Inferior parietal cortex (tissue), 1 donor: ENCODE data around the gene TSPAN10.

ENCODE experiments used
- DNase-seq: peaks from one replicate; pipeline ENCODE4 v3.0.0-alpha.2; 2016; ENCODE audit errors: extremely low spot score

TSPAN10 gene

GRCh38 chr17:81635431-81635830, 1.6 kb upstream of the TSPAN10 start:
- DNase-seq, result no peak

GRCh38 chr17:81635973-81636504, 957 bp upstream of the TSPAN10 start:
- DNase-seq, result no peak

GRCh38 chr17:81638683-81639082, 1.7 kb downstream of the TSPAN10 start:
- no peak for DNase-seq

DNA sequence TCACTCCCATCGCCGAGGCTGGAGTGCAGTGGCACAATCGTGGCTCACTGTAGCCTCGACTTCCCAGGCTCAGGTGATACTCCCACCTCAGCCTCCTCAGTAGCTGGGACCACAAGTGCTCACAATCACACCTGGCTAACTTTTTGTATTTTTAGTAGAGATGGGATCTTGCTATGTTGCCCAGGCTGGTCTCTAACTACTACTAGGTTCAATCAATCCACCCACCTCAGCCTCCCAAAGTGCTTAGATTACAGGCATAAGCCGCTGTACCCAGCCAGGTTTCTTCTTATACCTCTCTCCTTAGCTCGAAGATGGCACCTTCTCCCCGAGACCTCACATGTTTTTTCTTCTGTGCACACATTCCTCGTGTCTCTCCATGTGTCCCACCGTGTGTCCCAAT, 3.0 kb downstream of the TSPAN10 start:
- no peak for DNase-seq

GRCh38 chr17:81641825-81642489, 5.0 kb downstream of the TSPAN10 start:
- DNase-seq, result no peak

GRCh38 chr17:81644496-81644895, 7.5 kb downstream of the TSPAN10 start:
- no peak for DNase-seq

- no peak for DNase-seq
These were observed 8.3 kb downstream of the TSPAN10 start for GRCh38 chr17:81644976-81645952.

DNA sequence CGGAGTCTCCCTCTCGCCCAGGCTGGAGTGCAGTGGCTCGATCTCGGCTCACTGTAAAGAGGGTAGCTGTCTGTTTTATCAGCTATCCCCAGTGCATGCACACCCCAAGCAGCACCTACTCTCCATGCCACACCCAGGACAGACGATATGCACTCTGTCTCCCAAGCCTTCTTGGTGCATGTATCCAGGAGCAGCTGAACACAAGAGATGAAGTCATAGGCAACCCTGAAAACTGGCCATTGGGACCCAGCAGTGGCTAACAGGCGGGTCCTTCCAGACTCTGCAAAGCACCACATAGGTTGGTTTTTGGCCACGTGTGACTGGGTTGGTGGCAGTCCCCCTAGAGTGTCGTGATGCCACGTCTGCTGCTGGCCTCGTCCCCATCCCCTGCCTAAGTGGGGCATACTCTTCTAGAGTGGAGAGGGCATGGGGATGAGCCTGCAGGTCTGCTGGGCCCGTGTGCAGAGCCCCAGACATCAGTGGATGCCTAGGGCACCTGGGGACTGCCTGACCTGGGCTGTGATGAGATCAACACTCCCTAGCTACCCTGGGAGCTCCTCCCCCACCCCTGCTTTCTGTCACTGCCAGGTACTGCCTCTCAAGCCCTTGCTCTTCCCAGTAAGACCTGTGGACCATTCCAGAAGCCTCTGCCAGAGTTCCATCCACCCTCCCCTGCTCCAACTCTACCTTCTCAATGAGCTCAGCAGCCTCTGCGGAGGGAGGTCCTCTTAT, 10.0 kb downstream of the TSPAN10 start:
- no peak for DNase-seq

DNA sequence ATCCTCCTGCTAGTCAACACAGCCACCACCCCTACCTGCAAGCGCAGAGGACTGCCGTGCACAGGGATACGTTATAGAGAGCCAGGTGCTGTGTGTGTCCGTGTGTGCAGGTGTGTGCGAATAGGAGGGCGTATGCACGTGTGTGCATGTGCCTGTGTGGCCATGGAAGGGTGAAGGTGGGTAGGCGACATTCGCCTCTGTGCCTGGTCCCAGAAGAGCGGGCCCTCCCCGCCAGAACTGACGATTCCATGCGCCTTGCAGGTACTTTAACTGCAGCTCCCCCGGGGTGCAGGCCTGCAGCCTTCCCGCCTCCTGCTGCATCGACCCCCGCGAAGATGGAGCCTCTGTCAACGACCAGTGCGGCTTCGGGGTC, 10.6 kb downstream of the TSPAN10 start:
- no peak for DNase-seq

DNA sequence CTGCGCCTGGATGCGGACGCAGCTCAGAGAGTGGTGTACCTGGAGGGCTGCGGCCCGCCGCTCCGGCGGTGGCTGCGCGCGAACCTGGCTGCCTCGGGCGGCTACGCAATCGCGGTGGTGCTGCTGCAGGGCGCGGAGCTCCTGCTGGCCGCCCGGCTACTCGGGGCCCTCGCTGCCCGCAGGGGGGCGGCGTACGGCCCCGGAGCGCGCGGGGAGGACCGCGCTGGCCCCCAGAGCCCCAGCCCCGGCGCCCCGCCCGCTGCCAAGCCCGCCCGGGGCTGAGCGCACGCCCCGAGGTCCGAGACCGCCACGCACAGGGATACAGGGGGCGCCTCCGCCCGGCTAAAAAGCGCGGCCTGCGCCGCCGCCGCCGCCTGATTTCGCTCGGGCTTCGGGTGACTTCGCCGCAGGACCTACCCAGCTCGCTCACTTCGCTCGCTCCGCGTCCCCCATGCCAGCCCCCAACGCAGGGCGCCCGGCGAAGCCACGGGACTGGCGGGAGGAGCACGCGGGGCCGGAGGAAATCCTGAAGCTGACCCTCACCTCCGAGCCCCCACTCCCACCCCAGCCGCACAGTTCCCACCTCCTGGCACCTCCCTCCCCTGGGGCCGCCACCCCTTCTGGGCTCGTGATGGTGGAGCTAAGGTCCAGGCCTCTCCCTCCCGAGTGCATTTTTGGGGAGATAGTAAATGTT, 11.2 kb downstream of the TSPAN10 start:
- no peak for DNase-seq

DNA sequence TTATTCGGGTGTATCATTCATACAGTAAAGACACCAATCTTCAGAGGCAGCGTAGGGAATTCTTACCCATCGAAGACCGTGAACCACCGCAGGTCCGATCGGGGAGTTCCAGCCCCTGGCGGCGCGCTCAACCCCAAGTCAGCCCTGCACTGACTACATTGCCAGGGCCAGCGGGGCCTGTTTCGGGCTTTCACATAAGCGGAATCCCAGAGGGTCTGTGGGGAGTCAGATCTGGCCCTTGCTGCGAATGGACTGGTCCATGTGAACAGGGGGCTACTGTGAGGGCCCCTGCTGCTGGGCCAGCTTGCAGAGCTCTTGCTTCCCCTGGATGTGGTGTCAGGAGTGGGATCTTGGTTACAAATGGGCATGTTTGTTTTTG, 11.7 kb downstream of the TSPAN10 start:
- no peak for DNase-seq

- no peak for DNase-seq
These were observed 14.0 kb downstream of the TSPAN10 start for GRCh38 chr17:81650951-81651350.

- DNase-seq, result no peak
These were observed 14.7 kb downstream of the TSPAN10 start for GRCh38 chr17:81651692-81652091.

GRCh38 chr17:81652906-81653771, 16.1 kb downstream of the TSPAN10 start:
- no peak for DNase-seq

- DNase-seq, result no peak
These were observed 18.6 kb downstream of the TSPAN10 start for GRCh38 chr17:81655378-81656117.

DNA sequence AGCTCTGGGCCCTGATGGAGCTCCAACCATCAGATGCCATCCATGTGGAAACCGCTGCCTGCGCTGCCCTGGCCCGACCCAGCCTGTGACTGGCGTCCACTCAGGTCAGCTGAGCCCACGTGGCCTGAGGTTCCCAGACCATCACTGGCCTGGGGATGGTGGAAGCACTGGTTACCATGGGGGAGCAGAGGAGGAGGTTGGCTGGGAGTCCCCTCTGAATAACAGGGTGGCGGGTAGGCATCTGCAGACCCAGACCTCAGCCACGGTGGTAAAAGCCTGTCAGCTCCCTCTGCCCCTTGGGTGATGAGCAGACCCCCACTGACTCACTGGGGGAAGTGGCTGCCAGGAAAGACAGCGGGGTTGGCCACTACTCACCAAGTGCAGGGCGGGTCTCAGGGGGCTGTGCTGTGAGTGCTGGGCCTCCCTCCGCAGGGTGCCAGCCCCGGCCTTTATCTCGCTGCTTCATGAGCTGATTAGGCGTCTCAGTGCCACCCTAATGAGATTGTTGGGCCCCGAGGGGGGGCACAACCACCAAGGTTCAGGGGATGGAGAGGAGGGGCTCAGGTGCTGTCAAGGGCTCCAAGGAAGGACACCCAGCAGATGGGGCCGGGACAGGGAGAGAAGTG, 19.2 kb downstream of the TSPAN10 start, which contains the start of gene PDE6G:
PDE6G (minus strand) TSS at position 425 of the 626 bp plus-strand sequence. CDS start 3,237 bp downstream, outside the sequence.
- DNase-seq, result no peak

GRCh38 chr17:81656835-81657234, 19.8 kb downstream of the TSPAN10 start:
- DNase-seq, result no peak

DNA sequence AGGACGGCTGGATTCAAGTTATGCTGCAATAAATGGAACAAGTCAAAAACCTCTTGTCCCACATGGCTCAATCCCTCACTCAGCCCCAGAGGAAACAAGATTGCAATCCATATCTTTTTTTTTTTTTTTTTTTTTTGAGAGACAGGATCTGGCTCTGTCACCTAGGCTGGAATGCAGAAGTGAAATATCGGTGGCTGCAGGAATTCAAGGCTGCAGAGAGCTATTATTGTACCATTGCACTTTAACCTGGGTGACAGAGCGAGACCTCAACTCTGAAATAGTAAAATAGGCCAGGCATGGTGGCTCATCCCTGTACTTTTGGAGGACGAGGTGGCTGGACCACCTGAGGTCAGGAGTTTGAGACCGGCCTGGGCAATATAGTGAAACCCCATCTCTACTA, 22.0 kb downstream of the TSPAN10 start:
- DNase-seq, result no peak

- no peak for DNase-seq
These were observed 23.4 kb downstream of the TSPAN10 start for GRCh38 chr17:81660441-81660840.
